ENCODE data around the gene IGFBP3.
"Not testable (repeated sequence)": the region's sequence is repeated elsewhere in the genome, so short reads cannot be mapped to it uniquely, and the experiment has no call there.

Gene IGFBP3, protein sequence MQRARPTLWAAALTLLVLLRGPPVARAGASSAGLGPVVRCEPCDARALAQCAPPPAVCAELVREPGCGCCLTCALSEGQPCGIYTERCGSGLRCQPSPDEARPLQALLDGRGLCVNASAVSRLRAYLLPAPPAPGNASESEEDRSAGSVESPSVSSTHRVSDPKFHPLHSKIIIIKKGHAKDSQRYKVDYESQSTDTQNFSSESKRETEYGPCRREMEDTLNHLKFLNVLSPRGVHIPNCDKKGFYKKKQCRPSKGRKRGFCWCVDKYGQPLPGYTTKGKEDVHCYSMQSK
- 0.28 to 14.4 (median 9.8) reads per million in 3 experiments for total RNA-seq

DNA sequence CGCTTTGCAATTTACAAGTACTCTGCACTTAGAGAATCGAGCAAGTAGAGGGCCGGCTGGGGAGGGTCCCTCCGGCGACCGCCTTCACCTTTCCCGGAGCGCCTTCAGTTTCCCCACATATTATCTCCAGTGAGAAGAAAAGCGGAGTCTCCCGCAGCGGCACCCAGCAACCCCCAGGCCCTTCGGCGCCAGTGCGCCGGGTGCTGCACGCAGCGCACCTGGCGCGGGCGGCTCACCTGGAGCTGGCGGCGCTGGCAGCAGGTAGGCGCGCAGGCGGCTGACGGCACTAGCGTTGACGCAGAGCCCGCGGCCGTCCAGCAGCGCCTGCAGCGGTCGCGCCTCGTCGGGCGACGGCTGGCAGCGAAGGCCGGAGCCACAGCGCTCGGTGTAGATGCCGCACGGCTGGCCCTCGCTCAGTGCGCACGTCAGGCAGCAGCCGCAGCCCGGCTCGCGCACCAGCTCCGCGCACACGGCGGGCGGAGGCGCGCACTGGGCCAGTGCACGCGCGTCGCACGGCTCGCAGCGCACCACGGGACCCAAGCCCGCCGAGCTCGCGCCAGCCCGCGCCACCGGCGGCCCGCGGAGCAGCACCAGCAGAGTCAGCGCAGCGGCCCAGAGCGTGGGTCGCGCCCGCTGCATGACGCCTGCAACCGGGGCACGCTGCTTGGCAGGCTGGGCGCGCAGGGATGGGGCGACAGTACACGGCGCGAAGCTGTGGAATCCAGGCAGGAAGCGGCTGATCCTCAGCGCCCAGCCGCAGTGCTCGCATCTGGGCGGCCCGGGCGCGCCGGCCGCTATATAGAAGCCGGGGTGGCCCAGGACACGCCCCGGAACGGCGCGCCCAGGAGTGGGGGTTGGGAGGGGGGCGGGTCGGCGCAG, at the start of gene IGFBP3:
Gene IGFBP3 (minus strand): TSS at position 771 of the 879 bp plus-strand sequence. CDS start 132 bp downstream, at position 639.
- peak; percentile 25 for DNase-seq

DNA sequence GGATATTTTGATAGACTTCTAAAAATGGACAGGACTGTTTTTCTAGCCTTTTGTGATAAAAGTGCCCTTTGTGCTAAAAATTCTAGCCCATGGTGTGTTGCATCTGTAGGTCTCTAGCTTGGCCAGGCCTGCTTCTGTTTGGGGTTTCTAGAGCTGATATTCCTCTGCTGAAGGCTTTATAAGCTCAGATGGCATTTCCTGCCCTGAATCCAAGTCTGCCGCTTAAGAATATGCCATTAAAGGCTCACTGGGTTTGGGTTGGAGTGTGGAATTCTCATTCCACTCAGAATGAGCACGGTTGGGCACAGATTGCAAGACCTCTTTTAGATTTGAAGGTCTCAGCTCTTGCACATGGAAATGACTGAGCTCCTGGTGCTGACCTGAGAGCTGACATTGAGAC, 49.4 kb upstream of the IGFBP3 start:
- DNase-seq: no peak

DNA sequence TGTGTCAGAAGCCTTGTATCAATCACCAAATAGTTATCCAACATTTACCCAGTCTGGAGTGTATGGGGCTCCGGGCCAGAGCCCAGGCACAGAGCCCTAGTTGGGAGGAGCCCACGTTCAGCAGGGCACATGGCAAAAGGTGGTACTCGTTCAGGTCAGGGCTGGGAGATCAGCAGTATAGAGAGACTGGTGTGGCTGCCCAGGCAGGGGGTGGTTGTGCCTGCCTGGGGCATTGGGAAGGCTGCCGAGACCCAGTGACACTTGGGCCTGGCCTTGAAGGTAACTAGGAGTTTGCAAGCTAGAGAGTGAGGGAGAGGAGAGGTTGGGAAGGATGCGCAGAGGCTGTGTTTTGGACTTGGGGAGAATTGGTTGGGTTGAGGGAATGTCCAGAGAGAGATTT, 48.9 kb upstream of the IGFBP3 start:
- DNase-seq: no peak

DNA sequence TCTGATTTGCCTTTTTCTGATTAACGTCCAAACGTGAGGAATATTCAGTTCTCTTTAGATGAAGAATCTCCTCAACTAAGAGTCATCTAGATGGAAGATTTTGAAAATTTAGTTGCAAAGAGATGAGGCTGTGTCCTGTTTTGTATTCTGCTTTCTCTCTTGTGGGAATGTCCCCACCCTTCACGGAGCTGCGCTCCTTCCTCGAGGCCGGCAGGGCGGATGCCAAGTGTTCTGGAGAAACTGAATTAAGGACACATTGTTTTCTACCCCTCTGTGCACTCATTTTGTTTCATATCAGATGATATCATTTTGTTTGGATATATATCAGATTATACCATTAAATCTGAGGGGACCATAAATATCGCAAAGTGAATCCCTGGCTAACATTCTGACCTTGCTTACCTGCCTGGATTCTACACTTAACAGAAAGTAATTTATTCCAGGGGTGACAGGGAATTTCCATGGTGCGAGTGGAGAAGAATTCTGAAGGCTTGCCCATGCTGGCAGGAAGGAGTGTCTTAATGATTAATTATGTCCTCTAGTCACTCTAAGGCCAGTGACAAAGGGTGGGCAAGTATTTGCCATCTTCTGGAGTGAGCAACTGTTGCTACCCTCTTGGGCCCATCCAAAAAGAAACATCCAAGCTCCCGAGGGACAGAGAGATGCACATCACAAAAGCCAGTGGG, 47.9 kb upstream of the IGFBP3 start:
- no peak for DNase-seq

DNA sequence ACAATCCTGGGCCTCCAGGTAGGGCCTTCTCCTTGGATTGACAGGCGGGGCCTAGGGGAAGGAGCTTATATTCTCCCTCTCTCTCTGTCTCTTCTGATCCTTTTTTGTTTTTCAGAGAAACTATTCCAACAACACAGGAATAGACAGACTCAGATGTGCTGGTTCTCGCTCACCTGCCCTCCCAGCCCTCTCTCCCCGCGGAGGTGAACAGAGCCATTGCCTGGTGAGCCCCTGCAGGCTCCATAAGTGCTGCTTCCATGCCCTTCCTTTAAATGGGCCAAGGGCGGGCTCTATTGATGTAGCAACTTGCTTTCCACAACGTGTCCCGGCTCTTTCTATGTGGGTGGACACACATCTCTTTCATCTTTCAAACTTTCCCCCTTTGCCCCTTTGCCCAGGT, 47.2 kb upstream of the IGFBP3 start:
- DNase-seq: no peak

DNA sequence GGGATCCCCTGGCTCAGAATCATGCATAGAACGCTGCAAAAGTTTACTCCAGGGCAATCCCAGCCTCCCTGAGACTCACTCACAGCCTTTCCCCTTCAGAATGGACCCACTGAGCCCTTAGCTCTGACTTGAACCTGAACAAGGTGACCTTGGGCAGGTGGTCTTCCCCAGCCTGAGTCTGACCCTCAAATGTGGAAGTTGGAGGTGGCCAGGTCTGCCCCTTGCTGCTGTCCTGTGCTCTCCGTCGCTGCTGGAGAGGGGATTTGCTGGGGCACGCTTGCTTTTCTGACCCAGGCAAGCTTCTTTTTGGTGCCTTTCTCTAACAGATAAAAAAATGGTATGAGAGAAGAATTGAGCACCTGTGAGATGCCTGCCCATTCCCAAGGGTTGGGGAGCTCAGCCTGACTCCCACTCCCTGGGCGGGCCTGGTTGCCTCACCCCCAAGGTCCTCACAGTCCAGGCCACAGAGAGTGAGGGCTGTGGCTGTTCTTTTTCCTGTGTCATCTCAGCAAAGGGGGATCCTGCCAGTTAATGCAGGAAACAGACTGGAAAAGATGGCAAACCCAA, 46.6 kb upstream of the IGFBP3 start:
- no peak for DNase-seq

DNA sequence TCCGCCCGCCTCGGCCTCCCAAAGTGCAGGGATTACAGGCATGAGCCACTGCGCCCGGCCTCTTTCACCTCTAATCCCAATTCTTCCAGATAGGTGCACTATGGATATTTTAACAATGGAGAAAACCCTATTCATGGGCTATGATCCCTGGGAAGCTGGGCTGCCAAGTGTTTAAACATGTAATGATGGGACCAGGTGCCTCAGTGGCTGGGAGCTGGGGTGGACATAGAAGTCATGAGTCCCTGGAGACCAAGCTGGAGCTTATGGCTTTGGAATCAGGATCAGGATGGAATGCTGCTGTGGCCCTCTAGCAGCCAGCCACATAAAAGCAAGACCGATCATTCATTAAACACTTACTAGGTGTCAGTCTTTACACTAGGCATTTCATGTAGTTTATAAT, 41.8 kb upstream of the IGFBP3 start:
- no peak for DNase-seq

DNA sequence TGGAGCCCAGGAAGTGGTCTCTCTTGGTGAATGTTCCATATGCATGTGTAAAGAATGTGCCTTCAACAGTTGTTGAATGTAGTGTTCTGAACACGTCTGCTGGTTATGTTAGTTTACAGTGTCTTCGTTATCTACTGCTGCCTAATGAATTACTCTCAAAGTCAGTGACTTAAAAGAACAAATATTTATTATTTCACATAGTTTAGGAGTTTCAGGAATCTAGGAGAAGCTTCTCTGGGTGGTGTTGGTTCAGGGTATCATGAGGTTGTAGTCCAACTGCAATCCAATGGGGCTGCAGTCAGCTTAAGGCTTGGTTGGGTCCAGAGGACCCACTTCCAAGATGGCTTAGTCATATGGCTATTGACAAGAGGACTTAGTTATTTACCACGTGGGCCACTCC, 36.6 kb upstream of the IGFBP3 start:
- DNase-seq: no peak

DNA sequence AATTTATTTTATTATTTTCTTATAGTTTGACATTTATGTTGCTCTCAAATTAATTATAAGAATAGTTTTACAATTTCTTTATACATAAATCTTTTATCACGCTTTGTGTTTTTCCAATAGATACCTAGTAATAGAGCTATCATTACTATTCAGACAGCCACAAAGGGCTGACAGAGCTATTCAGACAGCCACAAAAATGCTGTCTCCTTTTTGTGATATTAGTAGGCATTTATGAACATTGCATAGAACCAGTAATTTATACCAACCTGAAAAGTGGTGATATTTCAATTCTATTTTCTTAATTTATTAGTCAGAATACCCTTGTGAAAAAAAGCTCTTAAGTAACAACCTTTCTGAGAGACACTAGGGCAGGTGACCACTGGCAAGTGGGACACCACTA, 34.2 kb upstream of the IGFBP3 start:
- no peak for DNase-seq

DNA sequence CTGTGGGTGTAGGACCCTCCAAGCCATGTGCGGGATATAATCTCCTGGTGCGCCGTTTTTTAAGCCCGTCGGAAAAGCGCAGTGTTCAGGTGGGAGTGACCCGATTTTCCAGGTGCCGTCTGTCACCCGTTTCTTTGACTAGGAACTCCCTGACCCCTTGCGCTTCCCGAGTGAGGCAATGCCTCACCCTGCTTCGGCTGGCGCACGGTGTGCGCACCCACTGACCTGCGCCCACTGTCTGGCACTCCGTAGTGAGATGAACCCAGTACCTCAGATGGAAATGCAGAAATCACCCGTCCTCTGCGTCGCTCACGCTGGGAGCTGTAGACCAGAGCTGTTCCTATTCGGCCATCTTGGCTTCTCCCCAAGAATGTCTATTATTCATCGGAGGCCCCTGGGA, 32.0 kb upstream of the IGFBP3 start:
- not testable (repeated sequence) for DNase-seq

DNA sequence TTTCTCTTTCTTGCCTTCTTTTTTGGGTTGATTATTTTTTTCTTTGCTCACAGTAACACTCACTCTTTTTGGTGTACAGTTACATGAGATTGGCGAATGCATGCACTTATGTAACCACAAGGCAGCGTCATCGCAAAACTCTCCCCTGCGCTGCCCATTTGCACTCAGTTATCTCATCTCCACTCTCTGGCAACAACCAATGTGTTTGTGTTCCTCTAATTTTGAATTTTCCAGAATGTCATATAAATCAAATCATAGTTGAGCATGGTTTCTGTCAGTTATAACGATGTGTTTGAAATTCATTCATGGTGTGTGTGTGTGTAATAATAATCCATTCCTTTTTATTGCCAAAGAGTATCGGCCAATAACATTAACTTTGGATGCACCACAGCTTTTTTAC, 23.0 kb upstream of the IGFBP3 start:
- no peak for DNase-seq

DNA sequence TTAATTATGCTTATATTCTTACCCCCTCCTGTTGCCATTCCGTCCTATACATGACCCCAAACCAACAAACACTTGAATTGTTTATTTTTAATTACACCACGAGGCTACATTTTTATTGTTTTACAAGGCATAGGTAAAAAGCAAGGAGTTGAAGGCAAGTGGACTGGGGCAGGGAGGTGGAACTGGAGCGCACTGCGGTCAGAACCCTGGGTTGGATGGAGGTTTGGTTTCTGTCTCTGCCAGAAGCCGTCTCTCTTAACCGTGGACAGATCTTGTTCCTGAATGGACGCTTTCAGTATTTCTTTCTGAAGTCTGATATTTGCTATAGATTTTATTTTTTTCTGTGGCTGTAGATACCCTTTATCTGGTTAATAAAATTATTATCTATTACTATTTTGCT, 19.9 kb upstream of the IGFBP3 start:
- no peak for DNase-seq

DNA sequence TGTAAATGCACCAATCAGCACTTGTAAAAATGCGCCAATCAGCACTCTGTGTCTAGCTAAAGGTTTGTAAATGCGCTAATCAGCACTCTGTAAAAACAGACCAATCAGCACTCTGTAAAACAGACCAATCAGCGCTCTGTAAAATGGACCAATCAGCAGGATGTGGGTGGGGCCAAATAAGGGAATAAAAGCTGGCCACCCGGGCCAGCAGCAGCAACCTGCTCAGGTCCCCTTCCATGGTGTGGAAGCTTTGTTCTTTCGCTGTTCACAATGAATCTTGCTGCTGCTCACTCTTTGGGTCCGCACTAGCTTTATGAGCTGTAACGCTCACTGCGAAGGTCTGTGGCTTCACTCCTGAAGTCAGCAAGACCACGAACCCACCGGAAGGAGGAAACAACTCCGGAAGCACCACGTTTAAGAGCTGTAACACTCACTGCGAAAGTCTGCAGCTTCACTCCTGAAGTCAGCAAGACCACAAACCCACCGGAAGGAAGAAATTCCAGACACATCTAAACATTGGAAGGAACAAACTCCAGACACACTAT, 19.2 kb upstream of the IGFBP3 start:
- DNase-seq: peak; percentile 46

DNA sequence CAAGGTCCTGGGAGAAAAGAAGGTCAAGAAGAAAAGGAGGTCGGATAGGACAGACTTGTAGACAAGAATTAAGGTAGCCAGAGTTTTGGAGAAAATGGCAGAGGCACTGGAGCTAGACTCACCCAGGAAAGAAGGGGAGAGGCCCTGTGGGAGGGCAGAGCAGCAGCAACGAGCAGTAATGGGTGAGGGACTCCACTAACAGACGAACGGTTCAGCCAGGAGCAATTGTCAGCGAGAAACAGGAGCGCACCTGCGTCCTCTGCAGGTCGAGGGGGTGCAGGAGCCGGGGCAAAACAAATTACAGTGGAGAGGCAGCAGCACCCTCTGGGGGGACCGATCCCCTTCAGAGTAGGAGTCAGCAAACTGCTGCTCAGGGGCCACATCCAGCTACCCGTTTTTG, 18.5 kb upstream of the IGFBP3 start:
- DNase-seq: no peak

DNA sequence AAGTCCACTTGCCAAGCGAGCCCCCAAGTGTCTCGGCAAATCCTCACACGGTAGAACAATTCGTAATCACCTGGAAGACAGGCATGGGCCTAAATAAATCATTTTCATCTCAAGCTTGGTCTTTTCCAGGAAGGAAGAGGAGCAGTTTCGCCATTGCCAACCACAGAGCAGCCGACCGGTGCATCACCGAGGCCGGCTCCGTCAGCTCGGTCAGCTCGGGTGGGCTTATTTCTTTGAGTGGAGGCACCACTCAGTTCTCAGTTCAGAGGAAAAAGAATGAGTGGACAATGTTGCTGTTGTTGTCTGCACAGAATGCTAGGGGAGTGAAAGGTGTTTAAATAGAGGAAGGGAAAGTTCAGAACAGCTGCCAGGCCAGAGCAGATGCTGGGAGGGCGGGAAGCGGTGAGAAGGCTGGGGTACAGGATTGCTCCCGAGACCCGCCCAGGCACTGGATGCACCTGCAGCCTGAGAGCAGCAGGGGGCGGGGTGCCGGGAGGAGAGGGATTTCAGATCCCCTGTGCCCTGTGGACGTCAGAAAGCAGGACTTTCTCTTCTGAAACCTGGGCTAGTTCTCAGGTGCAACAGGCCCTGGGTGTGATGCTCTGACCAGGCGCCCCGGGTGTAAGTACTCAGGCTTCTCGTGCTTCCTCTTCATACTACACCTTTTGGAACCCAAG, 17.7 kb upstream of the IGFBP3 start:
- DNase-seq: no peak

DNA sequence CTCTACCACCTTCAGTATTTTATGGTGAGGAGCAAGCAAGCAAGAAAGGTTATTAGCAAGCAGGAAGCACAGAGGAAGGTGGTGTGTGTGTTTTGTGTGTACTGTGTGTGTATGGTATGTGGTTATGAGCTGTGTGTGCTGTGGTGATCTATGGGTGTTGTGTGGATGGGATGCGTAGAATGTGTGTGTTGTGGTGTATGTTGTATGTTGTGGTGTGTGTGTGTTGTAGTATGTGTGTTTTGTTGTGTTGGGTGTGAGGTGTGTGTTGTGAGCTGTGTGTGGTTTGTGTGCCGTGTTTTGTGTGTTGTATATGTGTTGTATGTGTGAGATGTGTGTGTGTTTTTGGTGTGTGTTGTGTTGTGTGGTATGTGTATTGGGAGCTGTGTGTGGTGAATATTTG, 16.8 kb upstream of the IGFBP3 start:
- no peak for DNase-seq

DNA sequence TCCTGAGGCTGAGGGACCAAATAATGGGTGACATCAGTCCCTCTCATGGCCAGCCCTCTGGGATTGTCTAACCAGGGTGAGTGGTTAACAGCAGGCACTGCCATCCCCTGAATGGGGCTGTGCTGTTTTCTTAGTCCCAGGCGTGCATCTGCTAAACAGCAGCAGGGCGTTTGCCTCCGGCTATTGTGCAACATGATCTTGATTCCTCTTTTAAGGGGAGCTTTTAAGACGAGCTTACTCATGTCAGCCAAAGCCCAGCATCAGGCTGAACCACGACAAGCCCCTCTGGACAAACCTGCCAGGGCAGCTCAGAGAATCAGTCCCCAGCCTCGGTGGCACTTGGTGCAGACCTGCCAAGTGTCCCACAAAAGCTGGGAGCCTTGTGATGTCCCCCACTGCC, 16.2 kb upstream of the IGFBP3 start:
- no peak for DNase-seq

DNA sequence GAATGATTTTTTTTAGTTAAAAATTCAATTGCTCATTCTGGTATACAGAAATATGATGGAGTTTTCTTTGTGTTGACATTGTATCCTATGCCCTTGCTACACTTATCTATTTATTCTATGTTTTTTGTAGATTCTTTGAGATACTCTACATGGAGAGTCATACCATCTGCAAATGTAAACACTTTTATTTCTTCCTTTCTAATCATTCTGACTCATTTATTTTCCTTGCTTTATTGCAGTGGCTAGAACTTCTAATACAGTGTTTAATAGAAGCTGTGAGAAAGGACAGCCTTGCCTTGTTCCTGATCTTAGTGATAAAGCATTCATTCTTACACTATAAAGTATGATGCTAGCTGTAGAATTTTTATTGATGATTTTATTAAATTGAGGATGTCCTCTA, 9.9 kb upstream of the IGFBP3 start:
- DNase-seq: no peak

DNA sequence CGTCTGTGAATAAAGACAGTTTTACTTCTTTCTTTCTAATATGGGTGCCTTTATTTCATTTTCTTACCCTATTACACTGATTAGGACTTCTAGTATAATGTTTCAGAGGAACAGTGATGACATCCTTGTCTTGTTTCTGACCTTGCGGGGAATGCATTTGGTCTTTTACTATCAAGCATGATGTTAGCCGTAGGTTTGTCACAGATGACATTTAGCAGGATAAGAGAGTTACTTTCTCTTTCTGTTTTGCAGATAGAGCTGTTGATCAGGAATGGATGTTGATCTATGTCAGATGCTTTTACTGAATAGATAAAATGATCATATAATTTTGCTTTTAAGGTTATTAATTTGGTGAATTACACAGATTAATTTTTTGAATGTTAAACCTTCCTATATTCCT, 6.6 kb upstream of the IGFBP3 start:
- no peak for DNase-seq

DNA sequence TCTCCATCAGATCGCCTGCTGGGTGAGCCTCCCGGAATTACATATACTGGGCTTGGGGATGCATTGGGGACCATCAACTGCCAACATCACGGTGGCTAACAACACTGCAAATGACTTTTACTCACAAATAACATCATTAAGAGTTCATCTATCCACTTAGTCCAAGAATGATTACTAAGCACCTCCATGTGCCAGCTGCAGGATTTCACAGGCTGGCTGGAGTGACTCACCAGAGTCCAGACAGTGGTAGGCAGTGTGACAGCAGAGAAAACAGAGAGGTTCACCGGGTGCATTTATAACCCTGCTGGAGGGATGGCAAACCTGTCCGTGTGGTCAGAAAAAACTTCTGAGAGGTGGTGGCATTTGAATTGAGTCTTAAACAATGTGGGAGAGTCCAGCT, 3.2 kb upstream of the IGFBP3 start:
- no peak for DNase-seq

DNA sequence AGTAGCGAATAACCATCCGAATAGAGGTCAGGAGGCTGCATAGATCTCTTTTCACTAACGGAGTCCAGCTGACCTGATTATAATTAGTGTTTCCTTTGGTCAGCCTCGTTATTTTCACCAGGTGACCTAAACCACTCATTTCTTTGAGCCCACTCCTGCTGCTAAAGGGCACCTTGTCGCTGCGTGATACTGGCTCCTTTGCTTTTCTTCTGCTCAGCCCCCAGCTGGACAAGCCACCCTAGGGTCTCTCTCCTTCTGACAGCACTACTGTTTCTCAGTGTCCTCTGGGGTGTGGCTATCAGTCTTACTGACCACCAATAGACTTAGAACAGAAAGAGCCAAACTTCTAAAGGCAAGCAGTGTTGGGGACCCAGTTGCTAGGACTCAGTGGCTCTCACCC, 2.7 kb upstream of the IGFBP3 start:
- DNase-seq: no peak

DNA sequence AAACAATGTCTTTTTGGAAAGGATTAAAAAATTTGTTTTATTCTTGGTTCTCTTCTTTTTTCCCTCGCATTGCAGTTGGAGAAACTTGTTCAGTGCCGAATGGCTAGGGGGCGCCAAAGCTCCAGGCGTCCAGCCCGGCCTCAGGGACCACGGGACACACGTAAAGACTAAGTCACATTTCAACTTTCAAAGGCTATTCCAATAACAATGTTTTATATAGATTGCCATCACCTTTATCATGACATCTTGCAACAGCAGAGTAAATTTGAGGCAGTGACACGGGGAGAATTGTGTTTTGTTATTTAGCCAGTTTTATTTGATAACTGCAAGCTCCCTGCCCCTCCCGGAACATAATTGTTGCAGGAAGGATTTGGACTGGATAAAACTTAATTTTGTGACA, 2.2 kb upstream of the IGFBP3 start:
- DNase-seq: peak; percentile 31

Measured in central memory CD4-positive, alpha-beta T cell (primary cell).